DMS 273 treated with DMSO at 0.1 percent for 48 hours (cell line): ENCODE measurements around the gene PRKG2.

Experiments
- DNase-seq: peaks from one replicate; lab custom pipeline; 2025; lab: John Stamatoyannopoulos, UW

PRKG2 gene

GRCh38 chr4:81215931-81216330 lies 909 bp upstream of the PRKG2 start:
- no peak for DNase-seq

- DNase-seq, result peak; percentile 18
Observed at GRCh38 chr4:81214144-81214880, 710 bp downstream of the PRKG2 start.

- peak; percentile 26 for DNase-seq
Observed at GRCh38 chr4:81213671-81214070, 1.4 kb downstream of the PRKG2 start.

GRCh38 chr4:81211956-81212355 lies 3.1 kb downstream of the PRKG2 start:
- DNase-seq, result no peak

- no peak for DNase-seq
Observed at GRCh38 chr4:81207828-81208227, 7.2 kb downstream of the PRKG2 start.

GRCh38 chr4:81205302-81205701 lies 9.7 kb downstream of the PRKG2 start:
- no peak for DNase-seq

- no peak for DNase-seq
Observed at GRCh38 chr4:81204571-81204970, 10.5 kb downstream of the PRKG2 start.

GRCh38 chr4:81199831-81200230 lies 15.2 kb downstream of the PRKG2 start:
- DNase-seq, result no peak

GRCh38 chr4:81198609-81199008 lies 16.4 kb downstream of the PRKG2 start:
- no peak for DNase-seq

- DNase-seq, result peak; percentile 66
Observed at GRCh38 chr4:81197864-81198524, 17.0 kb downstream of the PRKG2 start.

- DNase-seq, result no peak
Observed at GRCh38 chr4:81196126-81196650, 18.8 kb downstream of the PRKG2 start.

- no peak for DNase-seq
Observed at GRCh38 chr4:81195475-81195874, 19.5 kb downstream of the PRKG2 start.

GRCh38 chr4:81194286-81194685 lies 20.7 kb downstream of the PRKG2 start:
- DNase-seq, result no peak

- no peak for DNase-seq
Observed at GRCh38 chr4:81180916-81181315, 34.1 kb downstream of the PRKG2 start.

GRCh38 chr4:81179326-81179725 lies 35.7 kb downstream of the PRKG2 start:
- no peak for DNase-seq

- DNase-seq, result no peak
Observed at GRCh38 chr4:81173213-81173612, 41.8 kb downstream of the PRKG2 start.

- DNase-seq, result peak; percentile 55
Observed at GRCh38 chr4:81166458-81167160, 48.4 kb downstream of the PRKG2 start.

GRCh38 chr4:81165861-81166430 lies 49.1 kb downstream of the PRKG2 start:
- peak; percentile 55 for DNase-seq

GRCh38 chr4:81164623-81165416 lies 50.2 kb downstream of the PRKG2 start:
- DNase-seq, result no peak

GRCh38 chr4:81164126-81164525 lies 50.9 kb downstream of the PRKG2 start:
- no peak for DNase-seq

GRCh38 chr4:81162752-81163458 lies 52.1 kb downstream of the PRKG2 start:
- no peak for DNase-seq
